ENCODE data around the gene RNF150. TPM values are rescaled to one million over a fixed set of nuclear protein-coding genes. Genes with fewer than 3 reads are reported as not detected.

The RNF150 gene
- total RNA-seq, 1 donor from 2014 or later = 31.2 TPM

GRCh38 chr4:141013899-141014298 lies 119.4 kb downstream of the RNF150 start:
- Histone ChIP-seq H3K4me1 (no peaks in the 10 kb centered on the region), H3K27me3 (no peaks in the 10 kb centered on the region), H3K36me3 (no peaks in the 10 kb centered on the region), H3K9me3 (no peaks in the 10 kb centered on the region), H3K27ac (no peak overlapping the region), H3K4me3 (no peak overlapping the region)
- intact Hi-C loops (cut with DNase I) = no loop called here
- DNase-seq (ENCODE audit: low spot score in 2 of 2) = no peak
- TF ChIP-seq CTCF (IDR thresholded peaks at IDR 0.05) = no peak

- H3K27ac ChIP-seq = no peak overlapping the region
- H3K36me3 ChIP-seq = no peaks in the 10 kb centered on the region
- no peaks in the 10 kb centered on the region for H3K4me1 ChIP-seq
- H3K9me3 ChIP-seq = no peaks in the 10 kb centered on the region
- no peak for DNase-seq (ENCODE audit: low spot score in 2 of 2)
- H3K4me3 ChIP-seq = no peak overlapping the region
- intact Hi-C loops (cut with DNase I) = no loop called here
- no peak for TF ChIP-seq CTCF (IDR thresholded peaks at IDR 0.05)
- no peaks in the 10 kb centered on the region for H3K27me3 ChIP-seq
Observed at GRCh38 chr4:141011901-141012315, 121.4 kb downstream of the RNF150 start.

- Histone ChIP-seq H3K9me3 (no peaks in the 10 kb centered on the region), H3K27ac (no peak overlapping the region), H3K4me1 (no peaks in the 10 kb centered on the region), H3K36me3 (no peaks in the 10 kb centered on the region), H3K27me3 (no peaks in the 10 kb centered on the region), H3K4me3 (no peak overlapping the region)
- no peak for TF ChIP-seq CTCF (IDR thresholded peaks at IDR 0.05)
- DNase-seq (ENCODE audit: low spot score in 2 of 2) = no peak
- intact Hi-C loops (cut with DNase I) = no loop called here
Observed at GRCh38 chr4:141009931-141010330, 123.3 kb downstream of the RNF150 start.

- intact Hi-C loops (cut with DNase I) = no loop called here
- H3K4me3 ChIP-seq = no peak overlapping the region
- no peak overlapping the region for H3K27ac ChIP-seq
- no peaks in the 10 kb centered on the region for H3K9me3 ChIP-seq
- DNase-seq (ENCODE audit: low spot score in 2 of 2) = no peak
- H3K27me3 ChIP-seq = no peaks in the 10 kb centered on the region
- no peaks in the 10 kb centered on the region for H3K36me3 ChIP-seq
- H3K4me1 ChIP-seq = no peaks in the 10 kb centered on the region
- TF ChIP-seq CTCF (IDR thresholded peaks at IDR 0.05) = no peak
Observed at GRCh38 chr4:141009129-141009528, 124.1 kb downstream of the RNF150 start.

- TF ChIP-seq CTCF (IDR thresholded peaks at IDR 0.05) = no peak
- no peak overlapping the region for H3K27ac ChIP-seq
- H3K4me3 ChIP-seq = no peak overlapping the region
- no peaks in the 10 kb centered on the region for H3K36me3 ChIP-seq
- intact Hi-C loops (cut with DNase I) = no loop called here
- peaks cover 0 to 4% of the 10 kb centered on the region in 2 donors for H3K4me1 ChIP-seq
- DNase-seq (ENCODE audit: low spot score in 2 of 2) = no peak
- H3K9me3 ChIP-seq = no peaks in the 10 kb centered on the region
- H3K27me3 ChIP-seq = no peaks in the 10 kb centered on the region
Observed at GRCh38 chr4:141006242-141006802, 126.9 kb downstream of the RNF150 start.

GRCh38 chr4:141004823-141005222 lies 128.4 kb downstream of the RNF150 start:
- H3K4me1 ChIP-seq = peaks cover 0 to 4% of the 10 kb centered on the region in 2 donors
- H3K27ac ChIP-seq = no peak overlapping the region
- no peak for DNase-seq (ENCODE audit: low spot score in 2 of 2)
- no peaks in the 10 kb centered on the region for H3K27me3 ChIP-seq
- no peak overlapping the region for H3K4me3 ChIP-seq
- no peaks in the 10 kb centered on the region for H3K9me3 ChIP-seq
- no peaks in the 10 kb centered on the region for H3K36me3 ChIP-seq
- intact Hi-C loops (cut with DNase I) = loop anchor here (5.0 kb wide), 1 partner anchor 127 kb away; the partner anchor contains the start of gene RNF150
- TF ChIP-seq CTCF (IDR thresholded peaks at IDR 0.05) = no peak

Measured in ascending aorta (tissue), 2 donors.